Peyer's patch (tissue), 4 donors: ENCODE measurements around the gene MOB1B. TPM values are rescaled to one million over a fixed set of nuclear protein-coding genes. Genes with fewer than 3 reads are reported as not detected.

ENCODE experiments used
- DNase-seq, 3 donors: peaks; one replicate each; pipeline ENCODE4 v3.0.0-alpha.2; 2017 to 2019
- H3K27ac ChIP-seq, 4 donors: fragments of 200-600 bp; sonication (generic); one replicate each; pipeline ENCODE4 v1.5.1; 2016 to 2019
- H3K27me3 ChIP-seq, 2 donors: fragments of 200-600 bp; sonication (generic); one replicate each; pipeline ENCODE4 v1.5.1; 2019
- H3K36me3 ChIP-seq, 3 donors: fragments of 200-600 bp; sonication (generic); one replicate each; pipeline ENCODE4 v1.5.1; 2016 to 2019
- H3K4me1 ChIP-seq, 4 donors: fragments of 200-600 bp; sonication (generic); one replicate each; pipeline ENCODE4 v1.5.1; 2016 to 2019
- H3K4me3 ChIP-seq, 4 donors: fragments of 200-600 bp; sonication (generic); 1 replicate in 3 of 4; 2 replicates in 1 of 4; pipeline ENCODE4 v1.5.1; 2016 to 2019; ENCODE audit warnings: mild to moderate bottlenecking in 1 of 4
- H3K9me3 ChIP-seq, 4 donors: fragments of 200-600 bp; sonication (generic); one replicate each; pipeline ENCODE4 v1.5.1; 2016 to 2019; ENCODE audit warnings: mild to moderate bottlenecking in 1 of 4
- POLR2A ChIP-seq, 2 donors: fragments of 450-650 bp; IDR thresholded peaks; one replicate each; pipeline ENCODE4 v1.5.1; 2017; ENCODE audit warnings: antibody characterized with exemption in 2 of 2, mild to moderate bottlenecking in 2 of 2, moderate library complexity in 2 of 2
- total RNA-seq, 4 donors: library from RNA; depleted of rRNA; stranded (reverse); fragments of >200 nt; gene quantifications; one replicate each; pipeline ENCODE4 v1.1.0, GENCODE V29; 2016
- TF ChIP-seq, protein P1 (sequence below), 6 experiments: fragments of 450-650 bp in 4 of 6; fragments of 200-600 bp in 2 of 6; sonication (generic) in 1 of 6; IDR thresholded peaks; one replicate each; pipeline ENCODE4 v1.5.1; 2017 to 2019; ENCODE audit warnings: antibody characterized with exemption in 6 of 6, mild to moderate bottlenecking in 3 of 6, moderate library complexity in 1 of 6

MOB1B gene
- total RNA-seq, 4 donors from 2014 or later, result 4.0 to 15.7 (median 7.5) TPM

- H3K36me3 ChIP-seq, result peaks cover 0 to 1% (median 0%) of the 10 kb centered on the region in 3 donors
- DNase-seq, result peak; percentile 89 to 96 (median 95)
- H3K27ac ChIP-seq, result peak within 1 kb of the TSS; percentile 88 to 92 (median 90)
- no peaks in the 10 kb centered on the region for H3K27me3 ChIP-seq
- TF ChIP-seq POLR2A (IDR thresholded peaks at IDR 0.05), result peak; percentile 81 to 86
- TF ChIP-seq, protein P1, sequence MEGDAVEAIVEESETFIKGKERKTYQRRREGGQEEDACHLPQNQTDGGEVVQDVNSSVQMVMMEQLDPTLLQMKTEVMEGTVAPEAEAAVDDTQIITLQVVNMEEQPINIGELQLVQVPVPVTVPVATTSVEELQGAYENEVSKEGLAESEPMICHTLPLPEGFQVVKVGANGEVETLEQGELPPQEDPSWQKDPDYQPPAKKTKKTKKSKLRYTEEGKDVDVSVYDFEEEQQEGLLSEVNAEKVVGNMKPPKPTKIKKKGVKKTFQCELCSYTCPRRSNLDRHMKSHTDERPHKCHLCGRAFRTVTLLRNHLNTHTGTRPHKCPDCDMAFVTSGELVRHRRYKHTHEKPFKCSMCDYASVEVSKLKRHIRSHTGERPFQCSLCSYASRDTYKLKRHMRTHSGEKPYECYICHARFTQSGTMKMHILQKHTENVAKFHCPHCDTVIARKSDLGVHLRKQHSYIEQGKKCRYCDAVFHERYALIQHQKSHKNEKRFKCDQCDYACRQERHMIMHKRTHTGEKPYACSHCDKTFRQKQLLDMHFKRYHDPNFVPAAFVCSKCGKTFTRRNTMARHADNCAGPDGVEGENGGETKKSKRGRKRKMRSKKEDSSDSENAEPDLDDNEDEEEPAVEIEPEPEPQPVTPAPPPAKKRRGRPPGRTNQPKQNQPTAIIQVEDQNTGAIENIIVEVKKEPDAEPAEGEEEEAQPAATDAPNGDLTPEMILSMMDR (IDR thresholded peaks at IDR 0.05), result no peak
- no peaks in the 10 kb centered on the region for H3K9me3 ChIP-seq
- peaks cover 0 to 40% (median 4%) of the 10 kb centered on the region in 4 donors for H3K4me1 ChIP-seq
- H3K4me3 ChIP-seq, result peak within 1 kb of the TSS; percentile 78 to 91 (median 87)
These were observed 91.3 kb downstream of the MOB1B start, which contains the start of gene DCK for GRCh38 chr4:70993181-70994068. Gene DCK (plus strand): TSS chr4:70993649. CDS start chr4:70993836, 187 bp downstream.

GRCh38 chr4:70994069-70994366 lies 91.8 kb downstream of the MOB1B start:
- Histone ChIP-seq H3K27ac (peak overlapping the region; percentile 88 to 92 (median 90)), H3K36me3 (peaks cover 0 to 7% (median 0%) of the 10 kb centered on the region in 3 donors), H3K27me3 (no peaks in the 10 kb centered on the region), H3K9me3 (no peaks in the 10 kb centered on the region), H3K4me3 (peak overlapping the region; percentile 78 to 91 (median 87)), H3K4me1 (peaks cover 0 to 40% (median 4%) of the 10 kb centered on the region in 4 donors)
- no peak for TF ChIP-seq POLR2A (IDR thresholded peaks at IDR 0.05)
- TF ChIP-seq, protein P1 (IDR thresholded peaks at IDR 0.05), result no peak
- peak in 1 of 3 donors; percentile 34 for DNase-seq

DNA sequence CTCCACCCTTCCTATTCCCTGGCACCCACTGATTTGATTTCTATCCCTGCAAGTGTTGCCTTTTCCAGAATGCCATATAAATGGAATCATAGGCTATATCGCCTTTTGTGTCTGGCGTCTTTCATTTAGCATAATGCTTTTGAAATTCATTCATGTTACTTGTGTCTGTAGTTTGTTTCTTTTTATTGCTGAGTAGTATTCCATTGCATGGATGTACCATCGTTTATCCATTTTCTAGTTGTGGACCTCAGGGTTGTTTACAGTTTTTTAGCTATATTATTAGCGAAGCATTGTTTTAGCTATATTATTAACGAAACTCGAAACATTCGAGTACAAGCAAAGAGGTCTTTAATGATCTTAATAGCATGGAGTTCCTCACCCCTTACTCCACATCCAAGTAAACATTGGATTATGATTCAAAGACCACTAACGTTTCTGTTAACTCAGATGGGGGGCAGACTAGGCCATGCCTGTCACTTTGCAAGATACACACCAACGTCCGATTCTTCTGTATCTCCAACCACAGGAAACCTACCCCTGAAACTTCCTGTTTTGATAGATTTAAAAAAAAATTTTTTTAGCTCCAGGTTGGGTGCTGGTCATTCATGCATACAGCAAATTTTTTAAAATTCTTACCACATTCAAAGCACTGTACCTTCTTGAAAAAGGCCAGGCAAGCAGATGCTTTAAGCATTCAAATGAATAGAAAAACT lies 92.4 kb downstream of the MOB1B start:
- no peak for TF ChIP-seq POLR2A (IDR thresholded peaks at IDR 0.05)
- TF ChIP-seq, protein P1 (IDR thresholded peaks at IDR 0.05), result no peak
- peak in 1 of 3 donors; percentile 42 for DNase-seq
- Histone ChIP-seq H3K27me3 (no peaks in the 10 kb centered on the region), H3K36me3 (peaks cover 0 to 11% (median 0%) of the 10 kb centered on the region in 3 donors), H3K27ac (peak overlapping the region; percentile 88 to 92 (median 90)), H3K9me3 (no peaks in the 10 kb centered on the region), H3K4me3 (peak overlapping the region; percentile 78 to 91 (median 87)), H3K4me1 (peaks cover 0 to 40% (median 4%) of the 10 kb centered on the region in 4 donors)

- no peaks in the 10 kb centered on the region for H3K9me3 ChIP-seq
- peaks cover 0 to 40% (median 4%) of the 10 kb centered on the region in 4 donors for H3K4me1 ChIP-seq
- DNase-seq, result peak in 1 of 3 donors; percentile 26
- peaks cover 0 to 11% (median 0%) of the 10 kb centered on the region in 3 donors for H3K36me3 ChIP-seq
- no peaks in the 10 kb centered on the region for H3K27me3 ChIP-seq
- H3K4me3 ChIP-seq, result peak overlapping the region in 3 of 4 donors; percentile 3 to 91 (median 85)
- TF ChIP-seq, protein P1 (IDR thresholded peaks at IDR 0.05), result no peak
- no peak for TF ChIP-seq POLR2A (IDR thresholded peaks at IDR 0.05)
- H3K27ac ChIP-seq, result peak overlapping the region in 2 of 4 donors; percentile 39 to 92
These were observed 93.8 kb downstream of the MOB1B start for GRCh38 chr4:70996018-70996360.

- Histone ChIP-seq H3K36me3 (peaks cover 0 to 11% (median 0%) of the 10 kb centered on the region in 3 donors), H3K27ac (peak overlapping the region in 2 of 4 donors; percentile 39 to 92), H3K27me3 (no peaks in the 10 kb centered on the region), H3K4me3 (peak overlapping the region in 2 of 4 donors; percentile 85 to 91), H3K9me3 (no peaks in the 10 kb centered on the region), H3K4me1 (peaks cover 0 to 40% (median 4%) of the 10 kb centered on the region in 4 donors)
- TF ChIP-seq, protein P1 (IDR thresholded peaks at IDR 0.05), result no peak
- TF ChIP-seq POLR2A (IDR thresholded peaks at IDR 0.05), result no peak
- DNase-seq, result no peak
These were observed 94.9 kb downstream of the MOB1B start for GRCh38 chr4:70997036-70997435.
